A549 (cell line): ENCODE data around the gene PNRC2.

Source experiments
- CBX2 ChIP-seq: fragments of 200-600 bp; sonication (generic); IDR thresholded peaks from 2 replicates; pipeline ENCODE4 v1.6.1; 2016; ENCODE audit warnings: low read depth, mild to moderate bottlenecking, borderline replicate concordance
- RAD21 ChIP-seq, 2 experiments: fragments of >200 bp in 1 of 2; sonication (Bioruptor Twin) in 1 of 2; formaldehyde crosslinking in 1 of 2; IDR thresholded peaks in 1 of 2; conservative IDR thresholded peaks in 1 of 2; 2 replicates in 1 of 2; 3 replicates in 1 of 2; pipeline ENCODE4 v1.6.1; 2012 to 2018; ENCODE audit warnings: inconsistent platforms in 1 of 2
- RCOR1 ChIP-seq: fragments of 150-350 bp; IDR thresholded peaks from 2 replicates; pipeline ENCODE4 v1.6.1; 2014; ENCODE audit warnings: antibody characterized with exemption, low read length, low read depth
- SREBF2 ChIP-seq: fragments of 450-650 bp; IDR thresholded peaks from 2 replicates; pipeline ENCODE4 v1.6.1; 2014; ENCODE audit warnings: mild to moderate bottlenecking, moderate library complexity

DNA sequence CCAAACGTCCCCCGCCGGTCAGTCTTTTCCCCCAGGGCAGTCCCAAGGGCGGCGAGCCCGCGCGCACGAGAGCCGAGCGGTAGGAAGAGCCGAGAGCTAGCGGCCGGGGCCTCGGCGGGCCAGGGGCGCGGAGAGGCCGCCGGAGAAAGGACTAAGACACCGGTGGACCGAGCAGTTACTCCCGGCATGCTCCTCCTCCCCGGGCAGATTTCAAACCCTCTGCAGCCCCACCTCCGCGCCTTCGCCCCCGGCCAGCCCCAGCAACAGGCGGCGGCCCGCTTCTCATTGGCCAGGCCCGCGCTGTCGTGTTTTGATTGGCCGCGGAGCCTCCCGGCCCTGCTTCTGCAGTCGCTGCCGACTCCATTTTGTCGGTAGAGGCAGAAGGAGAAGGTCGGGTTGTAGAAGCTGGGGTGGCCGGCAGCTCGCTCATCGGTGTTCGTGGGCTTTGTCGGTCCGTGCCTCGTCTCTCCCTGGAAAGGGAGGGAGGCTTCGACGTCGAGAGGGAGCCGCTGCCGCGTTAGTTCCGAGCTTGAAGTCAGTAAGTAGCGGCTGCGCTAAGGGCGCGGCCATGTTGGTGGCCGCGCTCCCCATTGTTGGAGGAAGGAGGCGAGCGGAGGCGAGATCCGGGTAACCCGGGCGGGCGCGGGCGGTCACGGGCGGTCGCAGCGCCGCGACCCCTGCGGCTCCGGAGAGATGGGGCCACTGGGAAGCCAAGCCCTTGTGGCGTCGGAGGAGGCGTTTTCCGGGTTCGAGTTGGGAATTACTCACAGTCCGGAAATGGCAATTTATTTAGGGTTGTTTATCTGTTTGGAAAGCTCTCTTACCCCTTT, at the start of gene PNRC2:
- TF ChIP-seq RAD21 (conservative IDR thresholded peaks at IDR 0.05 in 1 of 2, IDR thresholded peaks at IDR 0.05 in 1 of 2), result no peak; a peak in 1 of 5 replicates
- no peak for TF ChIP-seq CBX2
- no peak for TF ChIP-seq SREBF2
- no peak for TF ChIP-seq RCOR1
